Brain microvascular endothelial cell (primary cell): ENCODE measurements around the gene NEMP1.
"Not testable (repeated sequence)": the region's sequence is repeated elsewhere in the genome, so short reads cannot be mapped to it uniquely, and the experiment has no call there.

Experiments used
- DNase-seq: peaks from one replicate; pipeline ENCODE4 v3.0.0-alpha.2; 2020
- H3K27ac ChIP-seq: fragments of 250-450 bp; sonication (Bioruptor Pico); 2 replicates; pipeline ENCODE4 v1.5.1; 2020; ENCODE audit warnings: mild to moderate bottlenecking, moderate library complexity
- H3K27me3 ChIP-seq: fragments of 250-450 bp; sonication (Bioruptor Pico); replicated peaks from 2 replicates; pipeline ENCODE4 v1.5.1; 2020; ENCODE audit warnings: mild to moderate bottlenecking
- H3K36me3 ChIP-seq: fragments of 250-450 bp; sonication (Bioruptor Pico); replicated peaks from 2 replicates; pipeline ENCODE4 v1.5.1; 2020; ENCODE audit warnings: mild to moderate bottlenecking
- H3K4me3 ChIP-seq: 2 replicates; pipeline ENCODE4 v1.5.1; 2011; ENCODE audit warnings: low read depth, mild to moderate bottlenecking, control low read depth, low read length, moderate library complexity
- CTCF ChIP-seq: IDR thresholded peaks from 2 replicates; pipeline ENCODE4 v1.5.1; 2011; ENCODE audit warnings: low read depth, mild to moderate bottlenecking, moderate library complexity, low read length, control low read depth, inconsistent platforms; ENCODE audit errors: missing control alignments
- in situ Hi-C: cut with HindIII; loops from 2 replicates; pipeline ENCODE4 v1.10.0; 2017; ENCODE audit warnings: low sequenced_read_pairs, low pct_ligation_motif_present

NEMP1 gene

GRCh38 chr12:57025196-57025595, 53.4 kb downstream of the NEMP1 start:
- no peak overlapping the region for H3K4me3 ChIP-seq
- H3K27me3 ChIP-seq: peaks cover 6% of the 10 kb centered on the region
- no peak for TF ChIP-seq CTCF
- no peak overlapping the region for H3K27ac ChIP-seq
- no peak for DNase-seq
- in situ Hi-C loops: no loop called here
- H3K36me3 ChIP-seq: no peaks in the 10 kb centered on the region

GRCh38 chr12:57022324-57022723, 56.3 kb downstream of the NEMP1 start:
- H3K36me3 ChIP-seq, DNase-seq, H3K27me3 ChIP-seq, H3K27ac ChIP-seq, H3K4me3 ChIP-seq, in situ Hi-C loops: not testable (repeated sequence)

- in situ Hi-C loops: no loop called here
- H3K27ac ChIP-seq: no peak overlapping the region
Observed at GRCh38 chr12:57019983-57020719, 58.4 kb downstream of the NEMP1 start.

GRCh38 chr12:57018906-57019305, 59.7 kb downstream of the NEMP1 start:
- Histone ChIP-seq H3K27ac (no peak overlapping the region), H3K27me3 (peaks cover 14% of the 10 kb centered on the region), H3K4me3 (no peak overlapping the region), H3K36me3 (no peaks in the 10 kb centered on the region)
- DNase-seq: no peak
- no peak for TF ChIP-seq CTCF
- in situ Hi-C loops: no loop called here

More at GRCh38 chr12:57019983-57020719, 58.4 kb downstream of the NEMP1 start:
- TF ChIP-seq CTCF: no peak
- no peak overlapping the region for H3K4me3 ChIP-seq
- H3K36me3 ChIP-seq: no peaks in the 10 kb centered on the region
- H3K27me3 ChIP-seq: peaks cover 4% of the 10 kb centered on the region
- no peak for DNase-seq

- DNase-seq, H3K27ac ChIP-seq, in situ Hi-C loops, H3K4me3 ChIP-seq, H3K36me3 ChIP-seq: not testable (repeated sequence)
- peaks cover 18% of the 10 kb centered on the region for H3K27me3 ChIP-seq
Observed at GRCh38 chr12:57018353-57018752, 60.2 kb downstream of the NEMP1 start.

- H3K27me3 ChIP-seq: peaks cover 23% of the 10 kb centered on the region
- DNase-seq: no peak
- in situ Hi-C loops: no loop called here
- no peak for TF ChIP-seq CTCF
- no peak within 1 kb of the TSS for H3K27ac ChIP-seq
- H3K4me3 ChIP-seq: no peak within 1 kb of the TSS
- H3K36me3 ChIP-seq: no peaks in the 10 kb centered on the region
Observed at GRCh38 chr12:57016348-57016747, 62.2 kb downstream of the NEMP1 start, which contains the start of gene TAC3. Gene TAC3, minus strand, starts transcription at chr12:57016529. Its CDS starts 732 bp downstream, at chr12:57015797.
